Measurements from ENCODE around the gene ESPL1. TPM values are rescaled to one million over a fixed set of nuclear protein-coding genes. Genes with fewer than 3 reads are reported as not detected.

Gene ESPL1
- total and polyA plus RNA-seq, 2 of the 8 experiments (the other 6 are each of a cell fraction or from before 2014, with no cell fraction given), result 31.8 to 52.7 TPM

- TF ChIP-seq BCL11A (IDR thresholded peaks at IDR 0.05; ENCODE audit: low read depth in 2 of 2, low read length in 2 of 2), result no peak
- no peak for TF ChIP-seq TCF12 (IDR thresholded peaks at IDR 0.05; ENCODE audit: low read depth, low read length)
- TF ChIP-seq KDM5A (IDR thresholded peaks at IDR 0.05; ENCODE audit: low read length), result no peak
- no peak for TF ChIP-seq RBBP5 (IDR thresholded peaks at IDR 0.05; ENCODE audit: borderline replicate concordance, low read depth, low read length)
- TF ChIP-seq YY1 (IDR thresholded peaks at IDR 0.05; ENCODE audit: low read depth, low read length), result no peak
- TF ChIP-seq CTCF (IDR thresholded peaks at IDR 0.05; ENCODE audit: control extremely low read depth in 1 of 3, insufficient read depth in 1 of 3, low read depth in 1 of 3, low read length in 3 of 3), result no peak
- TF ChIP-seq GTF2F1 (IDR thresholded peaks at IDR 0.05; ENCODE audit: borderline replicate concordance, low read depth, low read length), result no peak
- TF ChIP-seq SIX5 (IDR thresholded peaks at IDR 0.05; ENCODE audit: low read depth, low read length), result no peak
- TF ChIP-seq ASH2L (IDR thresholded peaks at IDR 0.05; ENCODE audit: low read length), result no peak
- TF ChIP-seq MAFK (IDR thresholded peaks at IDR 0.05; ENCODE audit: low read depth, low read length), result no peak
Measured at GRCh38 chr12:53320352-53321195, 52.5 kb downstream of the ESPL1 start (continued).
